Measurements from ENCODE around the gene DGKD.

DNA sequence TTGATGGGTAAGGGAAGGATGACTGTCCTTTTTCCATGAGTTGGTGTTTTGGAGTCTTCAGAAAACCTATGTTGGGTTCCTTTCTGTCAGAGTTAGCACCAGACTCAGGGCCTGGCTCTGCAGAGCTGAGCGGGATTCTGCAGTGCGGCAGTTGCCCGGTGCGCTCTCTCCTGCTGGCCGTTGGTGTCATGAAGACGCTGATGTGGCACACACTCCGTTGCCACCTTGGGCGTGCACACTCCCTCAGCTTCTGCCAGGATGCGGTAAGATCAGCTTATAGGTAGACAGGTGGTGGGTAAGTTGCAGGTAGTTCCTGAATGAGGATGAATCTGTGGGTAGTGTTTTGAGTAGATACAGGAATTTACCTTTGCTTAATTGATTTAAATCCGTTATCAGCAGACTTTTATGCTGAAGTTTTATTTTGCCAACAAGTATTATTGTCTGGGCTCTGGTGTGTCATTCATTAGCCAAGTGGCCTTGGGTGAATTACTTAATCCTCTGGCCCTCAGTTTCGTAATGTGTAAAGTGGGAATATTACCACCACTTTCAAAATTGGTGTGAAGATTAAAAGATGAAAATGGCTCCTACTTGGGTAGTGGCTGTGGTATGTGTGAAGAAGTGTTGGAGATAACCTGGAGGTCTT lies 26.8 kb downstream of the DGKD start:
- TF ChIP-seq POLR2A (IDR thresholded peaks at IDR 0.05) = no peak
- TF ChIP-seq, protein P1, sequence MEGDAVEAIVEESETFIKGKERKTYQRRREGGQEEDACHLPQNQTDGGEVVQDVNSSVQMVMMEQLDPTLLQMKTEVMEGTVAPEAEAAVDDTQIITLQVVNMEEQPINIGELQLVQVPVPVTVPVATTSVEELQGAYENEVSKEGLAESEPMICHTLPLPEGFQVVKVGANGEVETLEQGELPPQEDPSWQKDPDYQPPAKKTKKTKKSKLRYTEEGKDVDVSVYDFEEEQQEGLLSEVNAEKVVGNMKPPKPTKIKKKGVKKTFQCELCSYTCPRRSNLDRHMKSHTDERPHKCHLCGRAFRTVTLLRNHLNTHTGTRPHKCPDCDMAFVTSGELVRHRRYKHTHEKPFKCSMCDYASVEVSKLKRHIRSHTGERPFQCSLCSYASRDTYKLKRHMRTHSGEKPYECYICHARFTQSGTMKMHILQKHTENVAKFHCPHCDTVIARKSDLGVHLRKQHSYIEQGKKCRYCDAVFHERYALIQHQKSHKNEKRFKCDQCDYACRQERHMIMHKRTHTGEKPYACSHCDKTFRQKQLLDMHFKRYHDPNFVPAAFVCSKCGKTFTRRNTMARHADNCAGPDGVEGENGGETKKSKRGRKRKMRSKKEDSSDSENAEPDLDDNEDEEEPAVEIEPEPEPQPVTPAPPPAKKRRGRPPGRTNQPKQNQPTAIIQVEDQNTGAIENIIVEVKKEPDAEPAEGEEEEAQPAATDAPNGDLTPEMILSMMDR (IDR thresholded peaks at IDR 0.05) = no peak
